GM21390 (cell line): ENCODE measurements around the gene METTL25.

Experiments used
- ATAC-seq: cut with Tn5 transposase; IDR thresholded peaks from one replicate; pipeline ENCODE4 v1.9.1; 2021; ENCODE audit not compliant: unreplicated experiment

METTL25 gene

GRCh38 chr12:82522762-82523161, 164.4 kb downstream of the METTL25 start:
- ATAC-seq, result no peak

GRCh38 chr12:82523996-82524395, 165.7 kb downstream of the METTL25 start:
- no peak for ATAC-seq

GRCh38 chr12:82524641-82525040, 166.3 kb downstream of the METTL25 start:
- no peak for ATAC-seq

GRCh38 chr12:82525616-82526015, 167.3 kb downstream of the METTL25 start:
- no peak for ATAC-seq

GRCh38 chr12:82527165-82527780, 168.9 kb downstream of the METTL25 start:
- peak; percentile 55 for ATAC-seq
